GM19438 (cell line): ENCODE measurements around the gene PRDM1.

Source experiments
- ATAC-seq: cut with Tn5 transposase; IDR thresholded peaks from one replicate; pipeline ENCODE4 v1.9.1; 2021; ENCODE audit warnings: low read depth; ENCODE audit not compliant: unreplicated experiment

The PRDM1 gene

GRCh38 chr6:106069478-106069877 lies 16.7 kb upstream of the PRDM1 start:
- no peak for ATAC-seq

GRCh38 chr6:106070636-106071035 lies 15.5 kb upstream of the PRDM1 start:
- no peak for ATAC-seq

- ATAC-seq, result no peak
Measured at GRCh38 chr6:106072501-106073090, 13.5 kb upstream of the PRDM1 start.

DNA sequence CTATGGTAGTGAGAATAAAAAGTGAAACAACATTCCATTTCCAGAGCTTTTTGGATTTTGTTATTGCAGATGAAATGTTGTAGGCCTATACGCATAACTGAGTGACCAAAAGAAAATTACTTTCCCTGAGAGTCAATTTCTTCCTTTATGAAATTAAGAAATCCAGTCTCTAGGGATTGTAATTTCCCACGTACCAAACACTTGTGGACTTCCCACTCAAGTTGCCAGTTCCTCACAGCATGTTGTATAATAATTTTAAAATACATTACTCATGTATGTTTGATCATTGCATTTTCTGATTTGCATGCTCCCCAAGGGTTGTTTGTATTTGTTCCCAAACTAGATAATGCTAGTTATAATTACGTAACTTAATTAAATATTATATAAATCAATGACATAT lies 12.0 kb upstream of the PRDM1 start:
- no peak for ATAC-seq

DNA sequence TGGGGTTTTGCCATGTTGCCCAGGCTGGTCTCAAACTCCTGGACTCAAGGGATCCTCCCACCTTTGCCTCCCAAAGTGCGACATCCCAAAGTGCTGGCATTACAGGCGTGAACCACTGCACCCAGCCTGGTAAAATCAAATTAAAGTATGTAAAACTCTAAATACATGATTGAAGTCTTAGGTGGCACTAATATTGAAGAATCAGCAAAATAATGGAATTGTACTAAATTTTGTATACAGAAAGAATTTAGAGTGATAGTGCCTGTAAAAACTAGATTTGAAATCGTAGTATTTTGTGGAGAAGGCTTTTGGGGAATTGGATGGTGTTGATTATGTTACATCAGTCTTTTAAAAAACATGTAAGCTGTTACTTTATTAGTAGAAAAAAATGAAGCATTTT lies 10.0 kb upstream of the PRDM1 start:
- no peak for ATAC-seq

- ATAC-seq, result no peak
Measured at GRCh38 chr6:106077170-106077569, 9.0 kb upstream of the PRDM1 start.

- ATAC-seq, result no peak
Measured at GRCh38 chr6:106077881-106078280, 8.3 kb upstream of the PRDM1 start.

GRCh38 chr6:106079961-106080762 lies 6.0 kb upstream of the PRDM1 start:
- ATAC-seq, result no peak

GRCh38 chr6:106080763-106081095 lies 5.4 kb upstream of the PRDM1 start:
- ATAC-seq, result no peak

- no peak for ATAC-seq
Measured at GRCh38 chr6:106081715-106082114, 4.4 kb upstream of the PRDM1 start.

- ATAC-seq, result no peak
Measured at GRCh38 chr6:106082735-106083398, 3.3 kb upstream of the PRDM1 start.

- no peak for ATAC-seq
Measured at GRCh38 chr6:106083618-106084017, 2.5 kb upstream of the PRDM1 start.

- peak; percentile 70 for ATAC-seq
Measured at GRCh38 chr6:106084106-106084988, 1.8 kb upstream of the PRDM1 start.

DNA sequence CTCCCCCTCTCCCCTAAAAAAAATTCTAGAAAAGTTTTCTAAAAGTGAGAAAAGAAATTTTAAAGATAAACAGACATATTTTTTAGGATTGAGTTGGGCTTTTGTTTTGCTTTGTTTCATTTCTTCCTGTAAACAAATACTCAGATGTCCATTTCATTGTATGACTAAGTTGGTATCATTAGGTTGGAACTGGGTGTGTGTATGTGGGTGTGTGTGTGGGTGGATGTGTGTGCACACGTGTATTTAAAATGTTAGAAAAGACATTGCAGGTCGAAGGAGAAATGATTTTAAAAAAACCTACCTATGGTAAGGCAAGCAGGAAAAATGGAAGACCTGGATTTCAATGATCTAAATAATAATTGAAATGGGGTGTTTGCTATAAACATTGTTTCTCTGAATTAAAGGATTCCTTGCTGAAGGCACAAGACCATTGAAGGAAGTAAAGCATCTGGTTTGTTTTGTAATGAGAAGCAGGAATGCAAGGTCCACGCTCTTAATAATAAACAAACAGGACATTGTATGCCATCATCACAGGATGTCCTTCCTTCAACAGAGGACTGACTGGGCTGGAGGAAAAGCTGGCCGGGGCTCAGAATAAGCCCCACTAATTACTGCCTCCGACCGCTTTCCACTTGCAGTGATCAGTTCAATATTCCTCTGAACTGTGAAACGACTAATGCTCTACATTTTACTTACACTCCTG lies 996 bp upstream of the PRDM1 start:
- no peak for ATAC-seq

DNA sequence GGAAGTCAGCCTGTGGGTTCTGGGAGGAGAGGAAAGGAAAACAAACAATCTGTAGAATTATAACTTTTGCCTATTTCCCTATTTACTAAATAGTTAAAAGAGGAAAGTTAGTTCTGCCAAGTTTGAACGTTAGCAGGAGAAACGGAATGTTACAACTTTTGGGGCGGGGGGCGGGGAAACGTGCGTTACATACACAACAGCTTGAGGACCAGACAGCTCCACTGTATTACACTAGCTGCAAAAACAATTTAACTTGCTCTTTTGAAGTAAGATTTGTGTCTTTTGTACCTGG lies 498 bp upstream of the PRDM1 start:
- ATAC-seq, result no peak

DNA sequence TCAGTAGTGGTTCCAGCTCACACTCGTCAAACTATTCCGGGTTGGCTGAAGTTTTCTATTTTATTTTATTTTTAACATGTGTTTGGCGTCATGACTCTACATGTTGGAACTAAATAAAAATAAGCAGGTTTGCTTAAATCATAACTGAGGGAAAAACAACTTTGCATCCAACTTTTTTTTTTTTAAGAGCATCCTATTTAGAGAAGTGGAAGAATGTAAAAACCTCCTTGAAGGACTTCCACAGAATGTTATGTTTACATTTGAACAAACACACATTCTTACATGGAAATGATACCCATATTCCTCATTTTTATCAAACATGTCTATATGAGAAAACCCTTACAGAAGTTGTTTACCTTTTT lies 659 bp downstream of the PRDM1 start:
- ATAC-seq, result no peak

- no peak for ATAC-seq
Measured at GRCh38 chr6:106087548-106088325, 1.6 kb downstream of the PRDM1 start.

DNA sequence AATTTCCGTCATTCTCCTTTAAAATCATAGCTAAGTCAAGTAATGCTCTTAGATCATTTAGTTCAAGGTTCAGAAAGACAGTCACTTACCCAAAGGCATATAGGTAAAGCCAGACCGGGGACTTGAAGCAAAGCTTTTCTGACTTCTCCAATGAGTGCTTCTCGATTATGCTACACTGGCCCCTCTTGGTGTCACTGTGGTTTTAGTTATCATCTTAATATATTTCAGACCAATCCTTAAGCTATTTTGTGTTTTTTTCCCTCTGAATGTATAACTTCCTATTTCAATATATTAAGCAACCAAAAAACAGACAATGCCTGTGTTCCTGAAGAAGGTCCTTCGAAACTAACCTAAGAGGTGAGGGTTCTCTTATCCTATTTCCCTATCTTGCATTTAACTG lies 3.9 kb downstream of the PRDM1 start:
- no peak for ATAC-seq

DNA sequence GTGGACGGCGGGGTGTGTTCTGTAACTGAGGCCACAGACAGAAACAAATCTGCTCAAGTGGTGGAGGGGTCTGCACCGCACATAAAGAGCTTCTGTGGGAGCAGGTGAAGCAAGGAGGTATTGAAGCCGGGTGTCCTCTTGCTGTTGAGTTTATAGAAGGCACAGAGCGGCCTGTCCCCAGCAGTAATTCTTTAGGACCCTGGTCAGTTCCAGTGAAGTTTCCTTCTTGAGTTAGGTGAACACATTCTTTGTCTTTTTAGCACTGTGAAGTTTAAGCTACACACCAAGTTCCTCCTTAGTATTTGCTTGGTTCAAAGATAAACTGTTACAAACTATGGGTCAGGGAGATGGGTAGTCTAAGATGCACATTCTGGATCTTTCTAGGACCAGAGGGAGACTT lies 6.1 kb downstream of the PRDM1 start:
- no peak for ATAC-seq
